Adipose tissue (tissue), 3 donors: Measurements from ENCODE around the gene OR51A2. TPM values are rescaled to one million over a fixed set of nuclear protein-coding genes. Genes with fewer than 3 reads are reported as not detected.

Experiments
- H3K27ac ChIP-seq: one replicate; pipeline ENCODE4 v1.5.1; 2013; ENCODE audit warnings: low read depth, low read length
- polyA plus RNA-seq, 3 donors: library from polyadenylated mRNA; stranded (reverse); fragments of 200-250 nt; gene quantifications; one replicate each; pipeline ENCODE4 v1.2.3, GENCODE V29; 2013
- donor health status: healthy with polysubstance abuse.
- donor health status: Bipolar disorder and iron deficiency.
- donor health status: healthy.

Gene OR51A2
- polyA plus RNA-seq, 3 donors, result not detected

GRCh38 chr11:4916581-4916980, 38.9 kb downstream of the OR51A2 start:
- H3K27ac ChIP-seq, result no peak overlapping the region

Other genes with a start within 250 kb of the OR51A2 start
- not detected for gene OR51F1, start 185.8 kb downstream of the OR51A2 start, polyA plus RNA-seq
- 1 to 10 TPM in 1 of 3 donors, not detected in 2; 1.2 TPM for gene OR52R1, start 151.3 kb downstream of the OR51A2 start, polyA plus RNA-seq
- not detected for gene OR51F2, start 134.4 kb downstream of the OR51A2 start, polyA plus RNA-seq
- not detected for gene OR51S1, start 106.5 kb downstream of the OR51A2 start, polyA plus RNA-seq
- not detected for gene OR51T1, start 73.8 kb downstream of the OR51A2 start, polyA plus RNA-seq
- gene OR51A7, start 51.9 kb downstream of the OR51A2 start, polyA plus RNA-seq, result not detected
- not detected for gene OR51G2, start 36.4 kb downstream of the OR51A2 start, polyA plus RNA-seq
- not detected for gene OR51G1, start 31.4 kb downstream of the OR51A2 start, polyA plus RNA-seq
- gene OR51A4, start 8.1 kb downstream of the OR51A2 start, polyA plus RNA-seq, result not detected
- not detected for gene OR51L1, start 39.1 kb upstream of the OR51A2 start, polyA plus RNA-seq
- gene OR52J3, start 90.8 kb upstream of the OR51A2 start, polyA plus RNA-seq, result not detected
- gene OR52E2, start 103.9 kb upstream of the OR51A2 start, polyA plus RNA-seq, result not detected
- gene OR52E1, start 113.9 kb upstream of the OR51A2 start, polyA plus RNA-seq, result not detected
- not detected for gene OR52A5, start 182.6 kb upstream of the OR51A2 start, polyA plus RNA-seq
- gene OR52A1, start 199.0 kb upstream of the OR51A2 start, polyA plus RNA-seq, result not detected
- not detected for gene OR51V1, start 245.0 kb upstream of the OR51A2 start, polyA plus RNA-seq